ENCODE data around the gene SCML1. TPM values are rescaled to one million over a fixed set of nuclear protein-coding genes. Genes with fewer than 3 reads are reported as not detected.

Gene SCML1
- total RNA-seq, 2 experiments from 2014 or later, result 59.1 to 60.3 TPM

DNA sequence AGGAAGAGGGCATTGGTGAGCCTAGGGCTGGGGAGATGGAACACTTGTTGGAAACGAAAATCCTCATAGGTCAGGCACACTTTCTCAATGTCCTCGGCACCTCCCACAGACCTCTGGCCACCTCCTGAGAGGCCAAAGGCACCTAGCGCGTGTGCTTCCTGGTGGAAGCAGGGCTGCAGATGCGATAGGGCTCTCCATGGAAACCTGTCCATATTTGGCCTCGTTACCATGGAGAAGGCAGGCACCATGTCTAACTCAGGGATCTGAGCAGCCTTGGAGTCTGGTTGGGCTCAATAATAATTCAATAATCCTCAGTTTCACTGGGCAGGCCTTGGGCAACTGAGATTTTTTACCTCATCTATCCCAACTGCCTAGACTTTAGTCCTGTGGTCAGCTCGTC is 65.5 kb downstream of the SCML1 start:
- ChIA-PET POLR2A (no interaction called here), CTCF (no interaction called here)
- DNase-seq (no peak), ATAC-seq (ENCODE audit: poor library complexity) (no peak)
- H3K9me3 ChIP-seq (ENCODE audit: control insufficient read depth in 1 of 2, insufficient read depth in 1 of 2, low read length in 2 of 2), result no peaks in the 10 kb centered on the region
- H3K36me3 Mint-ChIP-seq (ENCODE audit: low read depth), result no peaks in the 10 kb centered on the region
- H3K4me3 ChIP-seq (ENCODE audit: low read length), result no peak overlapping the region
- H3K27me3 Mint-ChIP-seq, result no peaks in the 10 kb centered on the region
- H3K9me3 Mint-ChIP-seq, result no peaks in the 10 kb centered on the region
- H3K4me3 Mint-ChIP-seq, result no peak overlapping the region
- no peak overlapping the region for H3K27ac ChIP-seq (ENCODE audit: low read depth in 1 of 2, low read length in 2 of 2)
- no peaks in the 10 kb centered on the region for H3K4me1 ChIP-seq (ENCODE audit: insufficient read depth, low read length)
- peaks cover 6% of the 10 kb centered on the region for H3K4me1 Mint-ChIP-seq (ENCODE audit: low read depth)
- H3K27ac Mint-ChIP-seq, result no peak overlapping the region
- intact Hi-C loops (cut with DNase I, micrococcal nuclease), result no loop called here
- no peaks in the 10 kb centered on the region for H3K36me3 ChIP-seq (ENCODE audit: insufficient read depth, low read length)
- TF ChIP-seq, protein P1, sequence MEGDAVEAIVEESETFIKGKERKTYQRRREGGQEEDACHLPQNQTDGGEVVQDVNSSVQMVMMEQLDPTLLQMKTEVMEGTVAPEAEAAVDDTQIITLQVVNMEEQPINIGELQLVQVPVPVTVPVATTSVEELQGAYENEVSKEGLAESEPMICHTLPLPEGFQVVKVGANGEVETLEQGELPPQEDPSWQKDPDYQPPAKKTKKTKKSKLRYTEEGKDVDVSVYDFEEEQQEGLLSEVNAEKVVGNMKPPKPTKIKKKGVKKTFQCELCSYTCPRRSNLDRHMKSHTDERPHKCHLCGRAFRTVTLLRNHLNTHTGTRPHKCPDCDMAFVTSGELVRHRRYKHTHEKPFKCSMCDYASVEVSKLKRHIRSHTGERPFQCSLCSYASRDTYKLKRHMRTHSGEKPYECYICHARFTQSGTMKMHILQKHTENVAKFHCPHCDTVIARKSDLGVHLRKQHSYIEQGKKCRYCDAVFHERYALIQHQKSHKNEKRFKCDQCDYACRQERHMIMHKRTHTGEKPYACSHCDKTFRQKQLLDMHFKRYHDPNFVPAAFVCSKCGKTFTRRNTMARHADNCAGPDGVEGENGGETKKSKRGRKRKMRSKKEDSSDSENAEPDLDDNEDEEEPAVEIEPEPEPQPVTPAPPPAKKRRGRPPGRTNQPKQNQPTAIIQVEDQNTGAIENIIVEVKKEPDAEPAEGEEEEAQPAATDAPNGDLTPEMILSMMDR (IDR thresholded peaks at IDR 0.05), result no peak
- H3K27me3 ChIP-seq (ENCODE audit: control insufficient read depth in 1 of 2, insufficient read depth in 2 of 2, low read length in 2 of 2), result no peaks in the 10 kb centered on the region

DNA sequence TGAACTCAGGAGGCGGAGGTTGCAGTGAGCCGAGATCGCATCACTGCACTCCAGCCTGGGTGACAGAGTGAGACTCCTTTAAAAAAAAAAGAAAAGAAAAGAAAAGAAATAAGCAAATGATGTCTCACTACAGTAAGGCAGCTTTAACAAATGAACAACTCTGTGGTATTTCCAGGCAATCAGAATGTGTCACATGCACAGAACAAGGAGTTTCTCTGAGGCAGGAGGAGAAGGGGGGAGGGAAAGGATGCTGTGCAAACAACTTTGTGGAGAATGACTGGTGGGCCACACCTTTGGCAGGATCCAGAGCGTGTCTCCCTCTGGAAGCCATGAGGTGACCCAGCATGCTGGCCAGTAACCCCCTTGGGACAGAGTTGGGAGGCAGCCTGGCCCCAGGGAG is 66.2 kb downstream of the SCML1 start:
- intact Hi-C loops (cut with DNase I, micrococcal nuclease), result no loop called here
- Mint-ChIP-seq H3K27ac (no peak overlapping the region), H3K9me3 (no peaks in the 10 kb centered on the region), H3K27me3 (no peaks in the 10 kb centered on the region), H3K4me1 (ENCODE audit: low read depth) (peaks cover under 1% of the 10 kb centered on the region), H3K36me3 (ENCODE audit: low read depth) (no peaks in the 10 kb centered on the region), H3K4me3 (no peak overlapping the region)
- CTCF ChIA-PET, result no interaction called here
- H3K9me3 ChIP-seq (ENCODE audit: control insufficient read depth in 1 of 2, insufficient read depth in 1 of 2, low read length in 2 of 2), result no peaks in the 10 kb centered on the region
- no peak for DNase-seq
- H3K4me3 ChIP-seq (ENCODE audit: low read length), result no peak overlapping the region
- ATAC-seq (ENCODE audit: poor library complexity), result no peak
- H3K4me1 ChIP-seq (ENCODE audit: insufficient read depth, low read length), result no peaks in the 10 kb centered on the region
- H3K27ac ChIP-seq (ENCODE audit: low read depth in 1 of 2, low read length in 2 of 2), result no peak overlapping the region
- H3K36me3 ChIP-seq (ENCODE audit: insufficient read depth, low read length), result no peaks in the 10 kb centered on the region
- H3K27me3 ChIP-seq (ENCODE audit: control insufficient read depth in 1 of 2, insufficient read depth in 2 of 2, low read length in 2 of 2), result no peaks in the 10 kb centered on the region
- TF ChIP-seq, protein P1 (IDR thresholded peaks at IDR 0.05), result no peak
- POLR2A ChIA-PET, result no interaction called here

Other genes starting within 250 kb of the SCML1 start
- gene RAI2, start 123.8 kb downstream of the SCML1 start, total RNA-seq, result 1 to 10 TPM; 1.5 to 2.0 TPM

Measured in CD4-positive, alpha-beta T cell (primary cell).